Measurements from ENCODE around the gene DNAH14. TPM values are rescaled to one million over a fixed set of nuclear protein-coding genes. Genes with fewer than 3 reads are reported as not detected.

DNAH14 gene
- total RNA-seq, 1 experiment from 2014 or later: 47.0 TPM

DNA sequence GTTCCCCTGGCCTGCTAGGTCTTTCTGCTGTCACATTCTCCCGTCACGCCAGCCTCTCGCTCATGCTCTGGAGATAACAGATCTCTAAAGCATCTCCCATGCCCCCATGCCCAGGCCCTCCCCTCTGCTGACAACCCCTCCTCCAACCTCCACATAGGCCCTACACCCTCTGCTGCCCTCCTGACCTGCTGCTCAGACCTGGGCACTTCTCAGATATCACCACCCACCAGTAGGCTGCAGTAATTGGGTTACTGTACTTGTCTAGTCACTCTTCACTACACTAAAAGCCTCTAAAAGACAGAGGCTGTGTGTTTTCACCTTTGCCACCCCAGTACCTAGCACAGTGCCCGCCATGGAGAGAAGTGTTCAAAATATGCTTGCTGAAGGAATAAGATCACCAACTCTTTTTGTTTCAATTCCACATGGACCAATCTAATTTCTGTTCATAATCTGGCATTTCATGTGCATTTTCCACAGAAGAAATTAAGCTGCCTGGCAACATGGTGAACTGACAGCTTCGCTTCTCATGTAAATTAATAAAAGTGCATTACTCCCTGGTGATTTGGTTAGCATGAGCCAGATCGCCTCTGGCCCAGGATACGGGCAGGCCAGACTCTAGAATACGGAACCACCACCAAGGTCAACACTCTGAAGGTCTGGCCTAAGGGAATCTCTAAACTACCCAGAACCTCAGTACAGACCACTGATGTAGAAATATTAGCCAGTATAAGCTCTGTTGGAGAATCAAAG, 477.7 kb downstream of the DNAH14 start:
- DNase-seq (ENCODE audit: low read depth, low spot score) (no peak), ATAC-seq (no peak)
- Histone ChIP-seq H3K36me3 (ENCODE audit: control insufficient read depth, insufficient read depth, low read length) (peaks cover 18% of the 10 kb centered on the region), H3K9me3 (ENCODE audit: control insufficient read depth, insufficient read depth, low read depth, low read length) (no peaks in the 10 kb centered on the region), H3K27ac (ENCODE audit: low read length) (no peak overlapping the region), H3K27me3 (ENCODE audit: control insufficient read depth, insufficient read depth, low read length) (no peaks in the 10 kb centered on the region), H3K4me1 (ENCODE audit: control insufficient read depth, insufficient read depth, low read length) (no peaks in the 10 kb centered on the region), H3K4me3 (ENCODE audit: low read depth in 2 of 2, low read length in 2 of 2) (no peak overlapping the region)
- intact Hi-C loops (cut with micrococcal nuclease; ENCODE audit: unreplicated experiment): no loop called here
- POLR2A ChIA-PET: no interaction called here
- in situ Hi-C loops (cut with HindIII; ENCODE audit: low pct_unique_long_range_greater_than_20kb, low sequenced_read_pairs): no loop called here
- TF ChIP-seq, protein P1, sequence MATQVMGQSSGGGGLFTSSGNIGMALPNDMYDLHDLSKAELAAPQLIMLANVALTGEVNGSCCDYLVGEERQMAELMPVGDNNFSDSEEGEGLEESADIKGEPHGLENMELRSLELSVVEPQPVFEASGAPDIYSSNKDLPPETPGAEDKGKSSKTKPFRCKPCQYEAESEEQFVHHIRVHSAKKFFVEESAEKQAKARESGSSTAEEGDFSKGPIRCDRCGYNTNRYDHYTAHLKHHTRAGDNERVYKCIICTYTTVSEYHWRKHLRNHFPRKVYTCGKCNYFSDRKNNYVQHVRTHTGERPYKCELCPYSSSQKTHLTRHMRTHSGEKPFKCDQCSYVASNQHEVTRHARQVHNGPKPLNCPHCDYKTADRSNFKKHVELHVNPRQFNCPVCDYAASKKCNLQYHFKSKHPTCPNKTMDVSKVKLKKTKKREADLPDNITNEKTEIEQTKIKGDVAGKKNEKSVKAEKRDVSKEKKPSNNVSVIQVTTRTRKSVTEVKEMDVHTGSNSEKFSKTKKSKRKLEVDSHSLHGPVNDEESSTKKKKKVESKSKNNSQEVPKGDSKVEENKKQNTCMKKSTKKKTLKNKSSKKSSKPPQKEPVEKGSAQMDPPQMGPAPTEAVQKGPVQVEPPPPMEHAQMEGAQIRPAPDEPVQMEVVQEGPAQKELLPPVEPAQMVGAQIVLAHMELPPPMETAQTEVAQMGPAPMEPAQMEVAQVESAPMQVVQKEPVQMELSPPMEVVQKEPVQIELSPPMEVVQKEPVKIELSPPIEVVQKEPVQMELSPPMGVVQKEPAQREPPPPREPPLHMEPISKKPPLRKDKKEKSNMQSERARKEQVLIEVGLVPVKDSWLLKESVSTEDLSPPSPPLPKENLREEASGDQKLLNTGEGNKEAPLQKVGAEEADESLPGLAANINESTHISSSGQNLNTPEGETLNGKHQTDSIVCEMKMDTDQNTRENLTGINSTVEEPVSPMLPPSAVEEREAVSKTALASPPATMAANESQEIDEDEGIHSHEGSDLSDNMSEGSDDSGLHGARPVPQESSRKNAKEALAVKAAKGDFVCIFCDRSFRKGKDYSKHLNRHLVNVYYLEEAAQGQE (IDR thresholded peaks at IDR 0.05; ENCODE audit: insufficient read depth in 1 of 2, low read depth in 2 of 2, low read length in 1 of 2): no peak
- TF ChIP-seq POLR2AphosphoS5 (IDR thresholded peaks at IDR 0.05; ENCODE audit: low read depth, low read length) (no peak), SIN3A (IDR thresholded peaks at IDR 0.05; ENCODE audit: borderline replicate concordance, insufficient read depth, low read depth, low read length) (no peak), TCF7L2 (IDR thresholded peaks at IDR 0.05; ENCODE audit: low read depth, low read length) (no peak)
- TF ChIP-seq, protein P2, sequence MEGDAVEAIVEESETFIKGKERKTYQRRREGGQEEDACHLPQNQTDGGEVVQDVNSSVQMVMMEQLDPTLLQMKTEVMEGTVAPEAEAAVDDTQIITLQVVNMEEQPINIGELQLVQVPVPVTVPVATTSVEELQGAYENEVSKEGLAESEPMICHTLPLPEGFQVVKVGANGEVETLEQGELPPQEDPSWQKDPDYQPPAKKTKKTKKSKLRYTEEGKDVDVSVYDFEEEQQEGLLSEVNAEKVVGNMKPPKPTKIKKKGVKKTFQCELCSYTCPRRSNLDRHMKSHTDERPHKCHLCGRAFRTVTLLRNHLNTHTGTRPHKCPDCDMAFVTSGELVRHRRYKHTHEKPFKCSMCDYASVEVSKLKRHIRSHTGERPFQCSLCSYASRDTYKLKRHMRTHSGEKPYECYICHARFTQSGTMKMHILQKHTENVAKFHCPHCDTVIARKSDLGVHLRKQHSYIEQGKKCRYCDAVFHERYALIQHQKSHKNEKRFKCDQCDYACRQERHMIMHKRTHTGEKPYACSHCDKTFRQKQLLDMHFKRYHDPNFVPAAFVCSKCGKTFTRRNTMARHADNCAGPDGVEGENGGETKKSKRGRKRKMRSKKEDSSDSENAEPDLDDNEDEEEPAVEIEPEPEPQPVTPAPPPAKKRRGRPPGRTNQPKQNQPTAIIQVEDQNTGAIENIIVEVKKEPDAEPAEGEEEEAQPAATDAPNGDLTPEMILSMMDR (IDR thresholded peaks at IDR 0.05): no peak
- CTCF ChIA-PET: no interaction called here
- no TSS peak for BruUV-seq (replicated peaks)

DNA sequence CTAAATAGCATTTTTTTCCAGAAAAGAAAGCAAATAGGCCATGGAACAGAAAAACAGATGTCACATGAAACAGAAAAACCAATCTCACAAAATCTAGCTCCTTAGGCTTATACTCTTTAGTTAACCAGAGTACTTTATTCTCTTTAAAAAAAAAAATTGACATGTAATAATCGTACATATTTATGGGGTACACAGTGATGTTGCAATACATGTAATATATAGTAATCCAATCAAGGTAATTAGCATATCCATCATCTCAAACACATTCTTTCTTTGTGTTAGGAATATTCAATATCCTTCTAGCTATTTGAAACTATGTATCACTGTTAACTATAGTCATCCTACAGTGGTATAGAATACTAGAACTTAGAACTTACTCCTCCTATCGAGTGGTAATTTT, 478.3 kb downstream of the DNAH14 start:
- in situ Hi-C loops (cut with HindIII; ENCODE audit: low pct_unique_long_range_greater_than_20kb, low sequenced_read_pairs) (no loop called here), intact Hi-C loops (cut with micrococcal nuclease; ENCODE audit: unreplicated experiment) (no loop called here)
- Histone ChIP-seq H3K9me3 (ENCODE audit: control insufficient read depth, insufficient read depth, low read depth, low read length) (no peaks in the 10 kb centered on the region), H3K36me3 (ENCODE audit: control insufficient read depth, insufficient read depth, low read length) (peaks cover 17% of the 10 kb centered on the region), H3K27ac (ENCODE audit: low read length) (no peak overlapping the region), H3K4me3 (ENCODE audit: low read depth in 2 of 2, low read length in 2 of 2) (no peak overlapping the region), H3K4me1 (ENCODE audit: control insufficient read depth, insufficient read depth, low read length) (no peaks in the 10 kb centered on the region), H3K27me3 (ENCODE audit: control insufficient read depth, insufficient read depth, low read length) (no peaks in the 10 kb centered on the region)
- ChIA-PET POLR2A (no interaction called here), CTCF (no interaction called here)
- TF ChIP-seq TCF7L2 (IDR thresholded peaks at IDR 0.05; ENCODE audit: low read depth, low read length) (no peak), SIN3A (IDR thresholded peaks at IDR 0.05; ENCODE audit: borderline replicate concordance, insufficient read depth, low read depth, low read length) (no peak), POLR2AphosphoS5 (IDR thresholded peaks at IDR 0.05; ENCODE audit: low read depth, low read length) (no peak)
- TF ChIP-seq, protein P1 (IDR thresholded peaks at IDR 0.05; ENCODE audit: insufficient read depth in 1 of 2, low read depth in 2 of 2, low read length in 1 of 2): no peak
- TF ChIP-seq, protein P2 (IDR thresholded peaks at IDR 0.05): no peak
- DNase-seq (ENCODE audit: low read depth, low spot score): no peak
- no peak for ATAC-seq
- BruUV-seq (replicated peaks): no TSS peak

Measured in Panc1 (cell line).